Hepatocyte (in vitro differentiated cells): ENCODE measurements around the gene RBM6. TPM values are rescaled to one million over a fixed set of nuclear protein-coding genes. Genes with fewer than 3 reads are reported as not detected.
"Not testable (repeated sequence)": the region's sequence is repeated elsewhere in the genome, so short reads cannot be mapped to it uniquely, and the experiment has no call there.

Experiments
- DNase-seq: peaks from one replicate; pipeline ENCODE4 v3.0.0-alpha.2; 2016; ENCODE audit warnings: low spot score
- H2AFZ ChIP-seq: fragments of 200-600 bp; sonication (generic); 2 replicates; pipeline ENCODE4 v1.6.0; 2016; ENCODE audit warnings: antibody characterized with exemption, mild to moderate bottlenecking
- H3K27ac ChIP-seq: fragments of 200-600 bp; sonication (generic); 2 replicates; pipeline ENCODE4 v1.5.1; 2016; ENCODE audit warnings: mild to moderate bottlenecking
- H3K27me3 ChIP-seq: fragments of 200-600 bp; sonication (generic); 2 replicates; pipeline ENCODE4 v1.6.1; 2016
- H3K36me3 ChIP-seq: fragments of 200-600 bp; sonication (generic); replicated peaks from 2 replicates; pipeline ENCODE4 v1.5.1; 2016; ENCODE audit warnings: low read depth; ENCODE audit not compliant: insufficient read depth
- H3K4me1 ChIP-seq: fragments of 200-600 bp; sonication (generic); 2 replicates; pipeline ENCODE4 v1.5.1; 2016; ENCODE audit warnings: mild to moderate bottlenecking, moderate library complexity; ENCODE audit not compliant: insufficient read depth
- H3K4me2 ChIP-seq: fragments of 200-600 bp; sonication (generic); 2 replicates; pipeline ENCODE4 v1.6.0; 2016
- H3K4me3 ChIP-seq: fragments of 200-600 bp; sonication (generic); 2 replicates; pipeline ENCODE4 v1.5.1; 2016; ENCODE audit warnings: mild to moderate bottlenecking
- H3K79me2 ChIP-seq: fragments of 200-600 bp; sonication (generic); 2 replicates; pipeline ENCODE4 v1.6.0; 2017; ENCODE audit warnings: mild to moderate bottlenecking
- H3K9me2 ChIP-seq: fragments of 200-600 bp; sonication (generic); replicated peaks from 2 replicates; pipeline ENCODE4 v1.6.0; 2017; ENCODE audit warnings: mild to moderate bottlenecking; ENCODE audit not compliant: insufficient read depth
- H3K9me3 ChIP-seq: fragments of 200-600 bp; sonication (generic); 2 replicates; pipeline ENCODE4 v1.5.1; 2016; ENCODE audit warnings: low read depth, mild to moderate bottlenecking
- H4K20me1 ChIP-seq: fragments of 200-600 bp; sonication (generic); 2 replicates; pipeline ENCODE4 v1.6.0; 2016; ENCODE audit warnings: mild to moderate bottlenecking; ENCODE audit not compliant: insufficient read depth, poor library complexity, severe bottlenecking
- EZH2 ChIP-seq: fragments of 200-600 bp; sonication (generic); IDR thresholded peaks from 2 replicates; pipeline ENCODE4 v1.6.1; 2016; ENCODE audit warnings: antibody characterized with exemption, mild to moderate bottlenecking, borderline replicate concordance
- EZH2phosphoT487 ChIP-seq: fragments of 200-600 bp; sonication (generic); IDR thresholded peaks from one replicate; pipeline ENCODE4 v1.6.1; 2018; ENCODE audit warnings: antibody characterized with exemption, mild to moderate bottlenecking, low read depth, moderate library complexity; ENCODE audit not compliant: unreplicated experiment, severe bottlenecking
- WGBS: methylation state at CpG from one replicate; pipeline ENCODE4 v1.1.6; 2016; ENCODE audit warnings: low lambda C conversion rate; ENCODE audit errors: missing lambda C conversion rate; 5-methylcytosine and 5-hydroxymethylcytosine counted together
- polyA plus RNA-seq: library from polyadenylated mRNA; unstranded; fragments of >200 nt; fragmentation: Nextera tagmentation; extraction: Ambion mirVana; gene quantifications from 2 replicates; pipeline ENCODE4 v1.2.1, GENCODE V29; 2016
- total RNA-seq: library from RNA; depleted of rRNA; stranded (reverse); fragments of >200 nt; gene quantifications from 2 replicates; pipeline ENCODE4 v1.2.3, GENCODE V29; 2014
- TF ChIP-seq, protein P1 (sequence below): fragments of 200-600 bp; sonication (generic); IDR thresholded peaks from 2 replicates; pipeline ENCODE4 v1.5.1; 2016; ENCODE audit warnings: antibody characterized with exemption, mild to moderate bottlenecking; ENCODE audit not compliant: poor library complexity

Gene RBM6
- total and polyA plus RNA-seq, 2 experiments from 2014 or later: 47.2 to 69.0 TPM

DNA sequence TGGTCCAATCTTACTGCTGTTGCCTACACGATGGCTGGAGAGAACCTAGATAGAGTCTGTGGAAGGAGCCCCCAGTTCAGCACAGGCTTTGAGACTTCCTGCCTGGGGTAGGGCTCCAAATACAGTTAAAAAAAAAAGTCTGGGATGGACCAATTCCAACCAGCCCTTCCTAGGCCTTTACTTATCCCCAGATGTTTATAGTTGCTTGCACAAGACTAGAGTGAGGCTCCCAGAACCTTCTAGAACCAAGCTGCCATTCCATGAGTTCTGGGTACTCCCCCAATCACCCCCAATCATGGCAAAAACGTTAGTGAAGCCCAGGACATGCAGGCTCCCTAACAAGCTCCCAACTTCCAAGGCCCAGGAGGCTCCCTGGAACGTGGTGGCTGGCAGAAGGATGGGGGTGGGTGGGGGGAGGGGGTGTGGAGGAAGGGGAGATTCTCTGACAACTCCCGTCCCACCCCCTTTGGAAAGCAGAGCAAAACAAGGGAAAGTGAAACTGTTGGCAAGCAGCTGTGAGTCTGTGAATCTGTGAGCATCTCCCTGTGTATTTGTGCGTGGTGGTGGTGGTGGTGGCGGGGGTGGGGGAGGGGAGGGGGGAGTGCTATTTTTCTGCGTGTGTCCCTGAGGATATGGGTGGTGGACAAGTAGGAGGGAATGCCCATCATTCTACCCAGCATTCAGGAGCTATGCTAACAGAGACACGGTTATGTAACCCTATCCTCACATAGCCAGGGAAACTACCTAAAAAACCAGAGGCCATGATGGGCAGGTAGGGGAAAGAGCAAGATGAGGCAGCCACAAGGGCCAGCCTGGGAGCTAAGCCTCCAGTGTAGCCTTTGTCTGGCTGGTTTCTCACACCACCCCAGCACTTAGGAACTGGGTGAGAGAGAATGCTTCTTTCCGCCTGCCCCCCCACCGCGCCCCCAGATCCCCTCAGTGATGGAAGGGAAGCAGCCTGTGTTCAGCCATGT is 38.3 kb upstream of the RBM6 start:
- Histone ChIP-seq H3K4me2 (peak overlapping the region; percentile 45), H3K36me3 (no peaks in the 10 kb centered on the region), H3K4me1 (peaks cover 33% of the 10 kb centered on the region), H3K27me3 (no peaks in the 10 kb centered on the region), H3K9me2 (no peaks in the 10 kb centered on the region), H2AFZ (no peak overlapping the region), H4K20me1 (no peaks in the 10 kb centered on the region), H3K4me3 (no peak overlapping the region), H3K27ac (peak overlapping the region; percentile 87), H3K9me3 (no peaks in the 10 kb centered on the region), H3K79me2 (no peaks in the 10 kb centered on the region)
- no peak for DNase-seq
- 65% methylated on average over 11 of the region's 11 CpGs for WGBS
- TF ChIP-seq, protein P1, sequence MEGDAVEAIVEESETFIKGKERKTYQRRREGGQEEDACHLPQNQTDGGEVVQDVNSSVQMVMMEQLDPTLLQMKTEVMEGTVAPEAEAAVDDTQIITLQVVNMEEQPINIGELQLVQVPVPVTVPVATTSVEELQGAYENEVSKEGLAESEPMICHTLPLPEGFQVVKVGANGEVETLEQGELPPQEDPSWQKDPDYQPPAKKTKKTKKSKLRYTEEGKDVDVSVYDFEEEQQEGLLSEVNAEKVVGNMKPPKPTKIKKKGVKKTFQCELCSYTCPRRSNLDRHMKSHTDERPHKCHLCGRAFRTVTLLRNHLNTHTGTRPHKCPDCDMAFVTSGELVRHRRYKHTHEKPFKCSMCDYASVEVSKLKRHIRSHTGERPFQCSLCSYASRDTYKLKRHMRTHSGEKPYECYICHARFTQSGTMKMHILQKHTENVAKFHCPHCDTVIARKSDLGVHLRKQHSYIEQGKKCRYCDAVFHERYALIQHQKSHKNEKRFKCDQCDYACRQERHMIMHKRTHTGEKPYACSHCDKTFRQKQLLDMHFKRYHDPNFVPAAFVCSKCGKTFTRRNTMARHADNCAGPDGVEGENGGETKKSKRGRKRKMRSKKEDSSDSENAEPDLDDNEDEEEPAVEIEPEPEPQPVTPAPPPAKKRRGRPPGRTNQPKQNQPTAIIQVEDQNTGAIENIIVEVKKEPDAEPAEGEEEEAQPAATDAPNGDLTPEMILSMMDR: no peak
- TF ChIP-seq EZH2phosphoT487: no peak
- TF ChIP-seq EZH2: no peak

DNA sequence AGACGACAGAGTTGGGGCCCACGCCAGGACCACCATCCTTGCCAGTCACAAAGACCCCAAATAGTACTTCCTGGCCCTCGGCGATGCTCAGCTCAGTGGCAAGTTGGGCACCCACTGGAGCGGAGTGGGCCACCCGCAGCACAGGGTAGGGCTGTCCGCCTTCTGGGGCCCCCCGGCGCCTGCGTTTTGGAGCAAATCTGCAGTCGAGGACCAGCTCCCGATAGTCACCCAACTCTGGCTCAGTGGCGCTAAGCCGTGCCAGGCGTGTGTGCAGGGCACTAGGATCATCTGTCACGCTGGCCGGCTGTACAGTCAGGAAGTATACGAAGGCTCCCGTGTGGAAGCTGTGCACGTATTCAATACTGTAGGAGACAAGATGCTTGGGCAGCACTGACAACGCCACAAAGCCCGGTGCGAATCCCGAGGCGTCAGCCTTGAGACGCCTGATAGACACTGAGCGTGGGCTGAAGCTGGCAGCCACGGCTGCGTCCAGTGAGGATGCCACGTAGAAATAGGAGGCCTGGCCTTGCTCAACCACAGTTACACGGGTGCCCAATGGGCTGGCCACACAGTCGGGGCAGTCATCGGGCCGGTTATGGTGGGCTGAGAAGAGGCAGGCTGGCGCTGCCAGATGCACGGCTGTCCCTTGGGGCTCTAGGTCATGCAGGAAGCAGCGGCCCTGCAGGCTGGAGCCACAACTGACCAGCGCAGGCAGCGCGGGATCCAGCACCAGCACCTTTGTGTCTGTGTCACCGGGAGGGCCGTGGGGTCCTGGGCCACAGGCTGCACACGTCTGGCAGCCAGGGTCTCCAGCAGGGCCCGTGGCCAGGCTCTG is 37.2 kb upstream of the RBM6 start:
- Histone ChIP-seq H2AFZ (no peak overlapping the region), H3K4me3 (no peak overlapping the region), H3K4me2 (peak overlapping the region; percentile 67), H3K4me1 (peaks cover 36% of the 10 kb centered on the region), H3K9me3 (no peaks in the 10 kb centered on the region), H3K36me3 (no peaks in the 10 kb centered on the region), H4K20me1 (no peaks in the 10 kb centered on the region), H3K9me2 (no peaks in the 10 kb centered on the region), H3K27me3 (no peaks in the 10 kb centered on the region), H3K79me2 (no peaks in the 10 kb centered on the region), H3K27ac (no peak overlapping the region)
- TF ChIP-seq EZH2phosphoT487 (no peak), EZH2 (no peak)
- TF ChIP-seq, protein P1: no peak
- no peak for DNase-seq
- 95% methylated on average over 44 of the region's 44 CpGs for WGBS

DNA sequence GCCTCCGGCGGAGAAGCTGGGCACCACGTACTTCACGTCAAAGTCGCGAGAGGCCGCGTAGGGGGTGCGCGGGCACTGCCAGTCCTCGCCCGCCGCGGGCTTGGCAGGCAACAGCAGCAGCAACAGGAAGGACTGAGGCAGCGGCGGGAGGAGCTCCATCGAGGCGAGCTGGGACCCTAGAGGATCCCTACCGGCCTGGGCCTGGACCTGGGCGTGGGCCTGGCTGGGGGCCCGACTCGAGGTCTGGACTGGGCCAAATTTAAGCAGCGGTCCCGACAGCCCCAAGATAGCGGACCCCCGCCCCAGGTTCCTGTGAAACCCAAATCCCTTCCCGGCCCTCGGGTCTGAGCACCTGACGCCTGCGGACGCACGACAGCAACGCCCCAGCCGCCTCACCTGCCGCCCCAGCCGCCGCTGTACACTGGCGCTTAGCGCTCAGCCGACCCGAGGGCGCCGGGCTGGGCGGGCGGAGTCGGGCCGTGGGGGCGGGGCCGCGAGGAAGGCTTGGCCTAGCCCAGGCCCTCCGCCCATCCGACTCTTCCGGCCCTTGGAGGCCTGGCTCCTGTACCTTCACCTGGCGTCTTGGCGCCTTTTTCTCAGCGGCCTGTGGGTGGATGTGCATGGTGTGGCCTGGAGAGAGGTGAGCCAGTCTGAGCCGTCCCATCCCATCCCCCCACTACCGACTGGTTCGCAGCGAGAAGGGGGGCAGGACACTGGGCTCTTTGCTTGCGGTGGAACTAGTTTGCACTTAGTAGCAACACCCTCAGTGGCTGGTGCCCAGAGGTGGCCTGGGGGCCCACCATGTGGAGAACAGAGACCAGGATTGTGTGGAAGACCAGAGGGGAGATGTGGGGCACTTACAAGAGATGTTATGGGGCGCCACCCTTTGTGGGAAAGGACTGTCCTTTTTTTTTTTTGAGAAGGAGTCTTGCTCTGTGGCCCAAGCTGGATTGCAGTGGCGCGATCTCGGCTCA is 36.2 kb upstream of the RBM6 start, which contains the start of gene MST1R:
TSS of gene MST1R (minus strand) at position 423 of the 974 bp plus-strand sequence. CDS start at position 159, 264 bp downstream.
- Histone ChIP-seq H3K4me2 (peak within 1 kb of the TSS; percentile 67), H2AFZ (no peak within 1 kb of the TSS), H3K4me3 (no peak within 1 kb of the TSS), H3K79me2 (no peaks in the 10 kb centered on the region), H3K27ac (peak within 1 kb of the TSS; percentile 54), H3K9me3 (no peaks in the 10 kb centered on the region), H4K20me1 (no peaks in the 10 kb centered on the region), H3K27me3 (no peaks in the 10 kb centered on the region), H3K4me1 (peaks cover 42% of the 10 kb centered on the region), H3K9me2 (no peaks in the 10 kb centered on the region), H3K36me3 (no peaks in the 10 kb centered on the region)
- TF ChIP-seq EZH2phosphoT487 (no peak), EZH2 (no peak)
- TF ChIP-seq, protein P1: no peak
- DNase-seq: peak; percentile 92
- 53% methylated on average over 47 of the region's 65 CpGs for WGBS

DNA sequence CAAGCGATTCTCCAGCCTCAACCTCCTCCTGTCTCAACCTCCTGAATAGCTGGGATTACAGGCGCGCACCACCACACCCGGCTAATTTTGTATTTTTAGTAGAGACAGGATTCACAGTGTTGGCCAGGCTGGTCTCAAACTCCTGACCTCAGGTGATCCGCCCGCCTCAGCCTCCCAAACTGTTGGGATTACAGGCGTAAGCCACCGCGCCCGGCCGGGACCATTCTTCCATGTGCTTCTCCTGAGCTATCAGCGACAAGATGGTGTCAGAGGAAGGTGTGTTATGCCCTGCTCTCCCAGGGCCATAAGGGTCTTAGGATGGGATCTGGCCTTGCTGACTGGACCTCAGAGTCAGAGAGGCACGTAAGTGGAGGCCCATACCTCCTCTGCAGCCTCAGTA is 35.5 kb upstream of the RBM6 start:
- not testable (repeated sequence) for H3K27ac ChIP-seq, H3K9me2 ChIP-seq, H3K79me2 ChIP-seq, H4K20me1 ChIP-seq, H3K27me3 ChIP-seq, DNase-seq, H3K9me3 ChIP-seq, H2AFZ ChIP-seq, H3K36me3 ChIP-seq, H3K4me3 ChIP-seq
- WGBS: 99% methylated on average over 13 of the region's 13 CpGs
- H3K4me2 ChIP-seq: peak overlapping the region; percentile 67
- peaks cover 42% of the 10 kb centered on the region for H3K4me1 ChIP-seq
